SU-DHL-6 (cell line): ENCODE measurements around the gene EDAR.

Experiments used
- EZH2phosphoT487 ChIP-seq: fragments of 200-600 bp; sonication (generic), shearing (Covaris generic); conservative IDR thresholded peaks from 2 replicates; pipeline ENCODE4 v1.6.1; 2018; ENCODE audit warnings: mild to moderate bottlenecking, antibody characterized with exemption, low read length, moderate library complexity, mixed read lengths
- TF ChIP-seq, protein P1 (sequence below): fragments of 200-600 bp; sonication (generic); IDR thresholded peaks from one replicate; pipeline ENCODE4 v1.5.1; 2017; ENCODE audit warnings: antibody characterized with exemption, mild to moderate bottlenecking, low read length, moderate library complexity; ENCODE audit not compliant: insufficient read depth, poor library complexity, severe bottlenecking

DNA sequence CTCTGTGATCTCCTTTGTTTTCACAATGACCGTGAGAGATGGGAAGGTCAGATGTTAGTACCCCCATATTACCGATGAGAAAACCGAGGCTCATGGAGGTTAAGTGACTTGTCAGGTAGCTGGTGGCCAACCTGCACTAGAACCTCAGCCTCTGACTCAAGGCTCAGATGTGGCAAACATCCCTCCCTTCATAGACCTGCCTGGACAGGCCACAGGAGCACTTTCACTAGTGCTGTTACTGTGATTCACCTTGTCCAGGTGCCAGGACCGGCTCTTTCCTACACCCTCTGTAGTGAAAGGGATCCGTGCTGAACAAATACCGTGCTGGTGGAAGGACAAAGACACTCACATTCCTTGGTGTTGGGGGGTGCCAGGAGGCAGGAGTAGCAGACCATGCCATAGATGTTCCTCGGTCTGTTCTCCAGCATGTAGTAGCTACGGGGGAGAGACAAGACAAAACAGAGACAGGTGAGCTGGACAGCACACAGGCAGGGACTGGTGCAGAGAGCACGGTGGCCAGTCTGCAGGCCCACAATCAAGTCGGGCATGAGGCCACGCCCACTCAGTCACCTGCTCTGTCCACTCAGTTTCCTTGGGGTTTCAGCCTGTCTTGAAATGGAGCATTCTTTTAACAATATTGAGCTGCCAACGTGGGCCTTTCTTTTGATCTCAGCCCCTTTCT is 65.9 kb downstream of the EDAR start:
- TF ChIP-seq, protein P1, sequence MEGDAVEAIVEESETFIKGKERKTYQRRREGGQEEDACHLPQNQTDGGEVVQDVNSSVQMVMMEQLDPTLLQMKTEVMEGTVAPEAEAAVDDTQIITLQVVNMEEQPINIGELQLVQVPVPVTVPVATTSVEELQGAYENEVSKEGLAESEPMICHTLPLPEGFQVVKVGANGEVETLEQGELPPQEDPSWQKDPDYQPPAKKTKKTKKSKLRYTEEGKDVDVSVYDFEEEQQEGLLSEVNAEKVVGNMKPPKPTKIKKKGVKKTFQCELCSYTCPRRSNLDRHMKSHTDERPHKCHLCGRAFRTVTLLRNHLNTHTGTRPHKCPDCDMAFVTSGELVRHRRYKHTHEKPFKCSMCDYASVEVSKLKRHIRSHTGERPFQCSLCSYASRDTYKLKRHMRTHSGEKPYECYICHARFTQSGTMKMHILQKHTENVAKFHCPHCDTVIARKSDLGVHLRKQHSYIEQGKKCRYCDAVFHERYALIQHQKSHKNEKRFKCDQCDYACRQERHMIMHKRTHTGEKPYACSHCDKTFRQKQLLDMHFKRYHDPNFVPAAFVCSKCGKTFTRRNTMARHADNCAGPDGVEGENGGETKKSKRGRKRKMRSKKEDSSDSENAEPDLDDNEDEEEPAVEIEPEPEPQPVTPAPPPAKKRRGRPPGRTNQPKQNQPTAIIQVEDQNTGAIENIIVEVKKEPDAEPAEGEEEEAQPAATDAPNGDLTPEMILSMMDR = no peak
- TF ChIP-seq EZH2phosphoT487 = no peak
